Activated T-helper 1 cell treated with anti-CD3 and anti-CD28 coated beads, Interleukin-12 subunit alpha, Interleukin-12 subunit beta, Interleukin-2, Interleukin-4 antibody, amounts not matched to agents 30 ng/mL and 10 ng/mL and 1 ng/mL, durations not matched to agents 14 hours and 24 hours and 36 hours (primary cell): ENCODE measurements around the gene TMOD2. TPM values are rescaled to one million over a fixed set of nuclear protein-coding genes. Genes with fewer than 3 reads are reported as not detected.

Experiments used
- DNase-seq: peaks from one replicate; pipeline ENCODE4 v3.0.0; 2021; ENCODE audit warnings: low spot score
- H3K27ac Mint-ChIP-seq: one replicate; pipeline ENCODE4 v1.8.0; 2021; ENCODE audit warnings: mild to moderate bottlenecking, mixed read lengths
- H3K27me3 Mint-ChIP-seq: one replicate; pipeline ENCODE4 v1.8.0; 2022; ENCODE audit warnings: mild to moderate bottlenecking, moderate library complexity, mixed read lengths; ENCODE audit not compliant: insufficient read depth
- H3K36me3 Mint-ChIP-seq: one replicate; pipeline ENCODE4 v1.8.0; 2021; ENCODE audit warnings: low read depth, mixed read lengths
- H3K4me1 Mint-ChIP-seq: one replicate; pipeline ENCODE4 v1.8.0; 2021; ENCODE audit warnings: low read depth, mixed read lengths
- H3K4me3 Mint-ChIP-seq: one replicate; pipeline ENCODE4 v1.8.0; 2021; ENCODE audit warnings: mild to moderate bottlenecking, moderate library complexity, mixed read lengths
- H3K9me3 Mint-ChIP-seq: one replicate; pipeline ENCODE4 v1.8.0; 2021; ENCODE audit warnings: mixed read lengths
- intact Hi-C: fragments of 100-400 bp; cut with micrococcal nuclease; formaldehyde crosslinking; loops from one replicate; pipeline ENCODE4 v1.15.1; 2024
- total RNA-seq: library from RNA; stranded (reverse); gene quantifications from 2 replicates; pipeline ENCODE4 v1.2.3, GENCODE V29; 2022

TMOD2 gene
- total RNA-seq, 1 donor from 2014 or later: 4.1 TPM

GRCh38 chr15:51738553-51738952 lies 12.8 kb upstream of the TMOD2 start:
- Mint-ChIP-seq H3K4me1 (peaks cover 33% of the 10 kb centered on the region), H3K36me3 (peaks cover 3% of the 10 kb centered on the region), H3K4me3 (peak overlapping the region; percentile 53), H3K27me3 (peaks cover 7% of the 10 kb centered on the region), H3K27ac (peak overlapping the region; percentile 69), H3K9me3 (no peaks in the 10 kb centered on the region)
- intact Hi-C loops: loop anchor here (5.0 to 10.0 kb wide), 4 partner anchors 274 to 974 kb away; partner anchors contain the start of genes AP4E1 and SPPL2A
- DNase-seq: no peak

- Mint-ChIP-seq H3K9me3 (no peaks in the 10 kb centered on the region), H3K27ac (peak overlapping the region; percentile 16), H3K4me3 (no peak overlapping the region), H3K36me3 (peaks cover 1% of the 10 kb centered on the region), H3K4me1 (peaks cover 31% of the 10 kb centered on the region), H3K27me3 (peaks cover 8% of the 10 kb centered on the region)
- DNase-seq: no peak
- intact Hi-C loops: loop anchor here (5.0 to 10.0 kb wide), 4 partner anchors 273 to 974 kb away; partner anchors contain the start of genes AP4E1 and SPPL2A
Measured at GRCh38 chr15:51739061-51739712, 12.2 kb upstream of the TMOD2 start.

DNA sequence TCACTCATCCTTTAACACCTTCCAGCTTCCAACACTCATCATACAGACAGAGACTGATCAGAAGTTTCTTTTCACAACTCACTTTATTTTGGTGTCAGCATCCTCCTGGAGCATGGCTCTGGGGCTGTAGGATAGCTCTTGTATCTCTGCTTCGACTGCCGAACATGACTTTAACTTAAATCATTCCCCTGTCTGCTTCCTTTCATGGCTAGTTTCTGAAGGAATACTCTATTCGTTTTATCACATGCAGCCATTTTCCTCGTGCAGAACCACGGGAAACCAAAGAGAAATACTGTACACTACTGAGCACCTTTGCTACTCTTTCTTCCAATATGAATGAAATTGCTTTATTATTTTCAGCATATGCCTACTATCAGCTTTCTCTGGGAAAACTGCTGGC lies 2.1 kb upstream of the TMOD2 start:
- Mint-ChIP-seq H3K4me1 (peaks cover 28% of the 10 kb centered on the region), H3K27ac (no peak overlapping the region), H3K27me3 (peaks cover 47% of the 10 kb centered on the region), H3K36me3 (peaks cover 7% of the 10 kb centered on the region), H3K9me3 (no peaks in the 10 kb centered on the region), H3K4me3 (no peak overlapping the region)
- intact Hi-C loops: no loop called here
- DNase-seq: no peak

DNA sequence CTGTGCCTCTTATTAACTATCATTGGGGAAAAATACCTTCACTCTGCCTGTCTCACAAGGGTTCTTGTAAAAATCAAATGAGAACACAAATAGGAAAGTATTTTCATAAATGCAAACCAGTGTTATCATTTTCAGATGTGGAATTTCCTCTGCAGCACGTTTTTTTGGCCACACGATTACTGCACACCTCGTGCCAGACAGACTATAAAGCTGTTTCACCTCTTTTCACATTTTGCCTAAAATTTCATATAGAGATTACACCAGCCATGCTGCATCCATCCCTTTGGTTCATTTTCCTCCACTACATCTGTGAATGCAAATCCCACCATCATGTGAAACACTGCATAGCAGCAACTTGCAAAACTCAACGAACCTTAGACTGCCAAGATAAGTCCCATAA lies 1.2 kb upstream of the TMOD2 start:
- H3K9me3 Mint-ChIP-seq: no peaks in the 10 kb centered on the region
- DNase-seq: no peak
- intact Hi-C loops: loop anchor here (2.0 to 5.0 kb wide), 2 partner anchors 13 to 77 kb away; partner anchors contain the start of genes LYSMD2 and TMOD3
- H3K4me3 Mint-ChIP-seq: peak overlapping the region; percentile 78
- H3K4me1 Mint-ChIP-seq: peaks cover 30% of the 10 kb centered on the region
- H3K27ac Mint-ChIP-seq: no peak overlapping the region
- H3K27me3 Mint-ChIP-seq: peaks cover 43% of the 10 kb centered on the region
- peaks cover 8% of the 10 kb centered on the region for H3K36me3 Mint-ChIP-seq

GRCh38 chr15:51751697-51752683 lies 593 bp downstream of the TMOD2 start:
- Mint-ChIP-seq H3K36me3 (peaks cover 10% of the 10 kb centered on the region), H3K4me1 (peaks cover 38% of the 10 kb centered on the region), H3K27ac (no peak overlapping the region), H3K4me3 (peak overlapping the region; percentile 85), H3K9me3 (no peaks in the 10 kb centered on the region), H3K27me3 (peaks cover 34% of the 10 kb centered on the region)
- no peak for DNase-seq
- intact Hi-C loops: loop anchor here (2.0 to 5.0 kb wide), 2 partner anchors 15 to 75 kb away; partner anchors contain the start of genes LYSMD2 and TMOD3

- Mint-ChIP-seq H3K36me3 (peaks cover 10% of the 10 kb centered on the region), H3K4me3 (peak overlapping the region; percentile 78), H3K9me3 (no peaks in the 10 kb centered on the region), H3K4me1 (peaks cover 38% of the 10 kb centered on the region), H3K27me3 (peaks cover 32% of the 10 kb centered on the region), H3K27ac (no peak overlapping the region)
- DNase-seq: no peak
- intact Hi-C loops: loop anchor here (5.0 kb wide), 1 partner anchor 74 kb away; the partner anchor contains the start of gene TMOD3
Measured at GRCh38 chr15:51752888-51753287, 1.5 kb downstream of the TMOD2 start.

GRCh38 chr15:51754267-51754666 lies 2.9 kb downstream of the TMOD2 start:
- H3K4me3 Mint-ChIP-seq: no peak overlapping the region
- H3K27ac Mint-ChIP-seq: no peak overlapping the region
- DNase-seq: no peak
- intact Hi-C loops: loop anchor here (5.0 kb wide), 1 partner anchor 73 kb away; the partner anchor contains the start of gene TMOD3
- H3K36me3 Mint-ChIP-seq: peaks cover 10% of the 10 kb centered on the region
- H3K27me3 Mint-ChIP-seq: peaks cover 34% of the 10 kb centered on the region
- no peaks in the 10 kb centered on the region for H3K9me3 Mint-ChIP-seq
- peaks cover 38% of the 10 kb centered on the region for H3K4me1 Mint-ChIP-seq

- no peak for DNase-seq
- Mint-ChIP-seq H3K4me1 (peaks cover 32% of the 10 kb centered on the region), H3K4me3 (no peak overlapping the region), H3K27ac (no peak overlapping the region), H3K27me3 (peaks cover 26% of the 10 kb centered on the region), H3K9me3 (no peaks in the 10 kb centered on the region), H3K36me3 (peaks cover 10% of the 10 kb centered on the region)
- intact Hi-C loops: no loop called here
Measured at GRCh38 chr15:51755790-51756189, 4.4 kb downstream of the TMOD2 start.

- Mint-ChIP-seq H3K27ac (no peak overlapping the region), H3K36me3 (peaks cover 10% of the 10 kb centered on the region), H3K4me3 (no peak overlapping the region), H3K4me1 (peaks cover 27% of the 10 kb centered on the region), H3K9me3 (no peaks in the 10 kb centered on the region), H3K27me3 (peaks cover 22% of the 10 kb centered on the region)
- intact Hi-C loops: no loop called here
- DNase-seq: no peak
Measured at GRCh38 chr15:51756482-51756881, 5.1 kb downstream of the TMOD2 start.

GRCh38 chr15:51757450-51757849 lies 6.1 kb downstream of the TMOD2 start:
- H3K4me1 Mint-ChIP-seq: peaks cover 22% of the 10 kb centered on the region

DNA sequence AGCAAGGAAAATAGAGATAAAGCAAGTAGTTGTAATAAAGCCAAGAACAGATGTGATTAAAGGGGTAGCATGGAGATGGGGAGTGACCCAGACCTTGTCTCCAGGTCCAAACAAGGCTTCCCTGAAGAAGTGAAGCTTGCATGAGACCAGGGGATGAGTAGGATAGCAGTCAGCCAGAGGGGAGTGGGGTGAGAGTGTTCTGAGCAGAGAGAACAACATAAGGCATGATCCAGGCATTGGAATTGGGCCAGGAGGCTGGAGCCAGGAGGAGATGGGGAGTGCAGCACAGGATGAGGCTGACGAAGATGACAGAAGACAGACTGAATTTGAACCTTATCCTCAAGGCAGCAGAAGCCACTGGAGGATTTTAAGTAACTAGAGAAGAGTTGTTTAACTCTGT lies 7.2 kb downstream of the TMOD2 start:
- H3K9me3 Mint-ChIP-seq: no peaks in the 10 kb centered on the region
- H3K4me3 Mint-ChIP-seq: no peak overlapping the region
- peaks cover 7% of the 10 kb centered on the region for H3K36me3 Mint-ChIP-seq
- DNase-seq: no peak
- peaks cover 15% of the 10 kb centered on the region for H3K4me1 Mint-ChIP-seq
- intact Hi-C loops: no loop called here
- H3K27ac Mint-ChIP-seq: no peak overlapping the region
- H3K27me3 Mint-ChIP-seq: peaks cover 8% of the 10 kb centered on the region

More at GRCh38 chr15:51757450-51757849, 6.1 kb downstream of the TMOD2 start:
- H3K9me3 Mint-ChIP-seq: no peaks in the 10 kb centered on the region
- no peak overlapping the region for H3K4me3 Mint-ChIP-seq
- H3K27me3 Mint-ChIP-seq: peaks cover 17% of the 10 kb centered on the region
- H3K27ac Mint-ChIP-seq: no peak overlapping the region
- no peak for DNase-seq
- intact Hi-C loops: no loop called here
- peaks cover 10% of the 10 kb centered on the region for H3K36me3 Mint-ChIP-seq

GRCh38 chr15:51759557-51760070 lies 8.2 kb downstream of the TMOD2 start:
- Mint-ChIP-seq H3K27me3 (peaks cover 5% of the 10 kb centered on the region), H3K4me1 (peaks cover 8% of the 10 kb centered on the region), H3K27ac (no peak overlapping the region), H3K36me3 (peaks cover 3% of the 10 kb centered on the region), H3K4me3 (no peak overlapping the region), H3K9me3 (no peaks in the 10 kb centered on the region)
- intact Hi-C loops: no loop called here
- no peak for DNase-seq
